NCI-H146 (cell line): Measurements from ENCODE around the gene ITFG1.
"Not testable (repeated sequence)": the region's sequence is repeated elsewhere in the genome, so short reads cannot be mapped to it uniquely, and the experiment has no call there.

ENCODE experiments used
- DNase-seq: peaks from one replicate; lab custom pipeline; 2025; lab: John Stamatoyannopoulos, UW

Gene ITFG1

DNA sequence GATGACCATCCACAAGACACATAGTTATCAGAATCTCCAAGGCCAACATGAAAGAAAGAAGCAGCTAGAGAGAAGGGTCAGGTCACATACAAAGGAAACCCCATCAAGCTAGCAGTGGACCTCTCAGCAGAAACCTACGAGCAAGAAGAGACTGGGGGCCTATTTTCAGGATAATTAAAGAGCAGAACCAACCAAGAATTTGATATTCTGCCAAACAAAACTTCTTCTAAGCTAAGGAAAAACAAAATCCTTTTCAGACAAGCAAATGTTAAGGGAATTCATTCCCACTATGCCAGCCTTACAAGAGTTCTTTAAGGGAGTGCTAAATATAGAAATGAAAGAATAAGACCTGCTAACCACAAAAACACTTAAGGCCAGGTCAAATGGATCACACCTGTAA is 47.8 kb downstream of the ITFG1 start:
- no peak for DNase-seq

DNA sequence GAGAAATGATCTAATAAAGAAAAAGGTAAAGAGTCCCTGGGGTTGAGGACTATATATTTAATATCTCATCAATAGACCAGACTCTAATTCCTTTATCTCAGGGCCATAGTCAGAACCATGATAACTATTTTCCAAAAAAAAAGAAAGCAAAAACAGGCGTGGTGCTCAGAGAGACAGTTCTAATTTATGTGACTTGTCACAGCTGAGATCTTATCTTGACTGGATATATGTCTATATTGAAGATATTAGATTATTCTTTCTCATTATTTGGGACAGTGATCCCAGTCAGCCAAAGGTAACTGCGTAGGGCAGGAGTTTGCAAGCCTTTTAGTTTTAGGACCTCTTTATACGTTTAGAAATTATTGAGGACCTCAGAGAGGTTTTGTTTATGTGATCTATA is 52.4 kb downstream of the ITFG1 start:
- DNase-seq = no peak

DNA sequence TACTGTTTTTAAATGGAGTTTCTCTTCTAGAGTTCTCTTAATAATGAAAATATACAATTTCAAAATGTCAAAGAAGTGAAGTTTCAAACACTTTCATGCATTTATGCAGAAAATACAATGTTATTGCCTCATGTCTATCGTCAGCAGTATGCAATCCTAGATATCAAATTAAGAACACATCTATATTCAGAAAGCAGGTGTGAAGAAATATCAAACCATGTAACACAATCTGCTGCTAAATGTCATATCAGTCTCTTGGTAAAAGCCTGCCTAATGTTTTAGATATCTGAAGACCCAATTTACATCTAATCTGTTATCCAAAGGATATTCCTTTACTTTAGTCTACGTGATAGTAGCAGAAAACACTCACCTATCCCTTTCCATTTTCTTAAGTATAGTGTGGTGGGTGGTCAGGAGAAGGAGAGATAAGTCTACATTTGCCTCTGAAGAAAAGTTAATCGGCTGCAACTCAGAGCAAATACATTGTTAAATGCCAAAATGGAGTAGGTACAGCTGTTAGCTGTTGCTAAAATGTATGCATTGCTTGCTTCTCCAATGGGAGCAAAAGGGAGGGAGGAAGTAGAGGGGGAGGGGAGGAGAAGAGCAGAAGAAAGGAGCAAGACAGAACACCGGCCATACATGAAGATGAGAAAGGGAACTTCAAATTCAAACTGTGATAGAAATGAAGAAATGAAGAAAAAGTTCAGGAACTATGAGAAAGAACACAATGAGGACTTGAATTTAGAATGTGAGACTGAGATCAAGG is 64.9 kb downstream of the ITFG1 start:
- DNase-seq = no peak

DNA sequence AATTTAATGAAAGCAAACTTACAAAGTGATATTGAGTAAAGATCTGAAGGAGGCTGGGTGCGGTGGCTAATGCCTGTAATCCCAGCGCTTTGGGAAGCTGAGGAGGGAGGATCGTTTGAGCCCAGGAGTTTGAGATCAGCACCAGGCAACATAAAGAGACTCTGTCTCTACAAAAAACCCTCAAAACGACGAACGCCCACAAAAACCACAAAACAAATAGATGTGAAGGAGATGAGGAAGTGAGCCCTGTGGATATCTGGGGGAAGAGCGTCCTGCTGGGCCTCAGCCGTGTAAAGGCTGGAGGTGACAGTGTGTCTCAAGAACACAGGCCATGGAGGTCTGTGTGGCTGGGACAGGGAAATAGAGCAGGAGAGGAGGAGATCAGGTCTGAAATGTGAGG is 68.8 kb downstream of the ITFG1 start:
- DNase-seq = no peak

DNA sequence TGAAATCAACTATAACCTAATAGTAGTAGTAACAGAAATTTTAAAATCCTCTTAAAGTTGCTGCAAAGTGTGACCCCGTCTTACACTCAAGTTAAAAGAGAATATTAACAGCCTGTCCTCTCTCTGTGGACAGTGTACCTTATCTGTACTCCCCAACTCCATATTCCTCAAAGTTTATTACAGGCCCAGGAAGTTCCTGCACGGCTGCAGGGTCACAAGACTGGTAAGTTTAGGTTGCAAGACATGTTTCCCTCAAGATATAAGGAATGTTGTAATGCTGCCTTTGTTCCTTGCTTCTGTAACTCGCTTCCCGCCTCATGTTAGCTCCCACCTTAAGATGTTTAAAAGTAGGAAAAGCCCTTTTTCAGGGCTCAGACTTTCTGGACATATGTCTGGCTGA is 72.2 kb downstream of the ITFG1 start:
- no peak for DNase-seq

DNA sequence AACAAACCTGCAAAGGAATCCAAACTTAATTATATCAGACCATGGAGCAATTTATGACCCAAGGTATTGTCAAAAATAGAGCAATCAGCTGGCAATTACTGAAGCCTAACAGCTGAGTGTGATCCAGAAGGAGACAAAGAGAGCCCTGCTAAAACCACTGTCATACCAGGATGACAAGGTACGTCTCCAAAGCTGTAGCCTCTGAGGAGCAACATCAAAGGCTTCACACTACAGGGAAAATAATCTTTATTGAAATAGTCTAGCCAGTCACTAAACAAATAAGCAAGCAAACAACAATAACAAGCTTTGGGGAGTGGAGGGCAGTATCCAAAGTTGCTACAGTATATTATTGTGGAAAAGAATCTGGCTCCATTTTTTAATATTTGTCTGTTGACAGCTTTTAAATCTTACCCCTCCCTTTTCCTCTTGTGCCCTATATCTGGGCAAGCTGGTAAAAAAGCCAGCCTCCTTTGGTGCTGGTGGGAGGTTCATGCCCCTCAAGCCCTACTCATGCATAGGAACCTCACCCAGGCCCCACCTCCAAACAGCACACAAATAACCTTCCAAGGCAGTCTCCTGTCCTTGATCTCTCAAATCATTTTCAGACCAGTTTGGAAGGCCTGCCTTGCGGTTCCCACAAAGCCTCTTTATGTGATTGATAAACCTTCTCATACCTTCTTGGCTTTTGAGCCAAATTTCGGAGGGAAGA is 73.7 kb downstream of the ITFG1 start:
- no peak for DNase-seq

DNA sequence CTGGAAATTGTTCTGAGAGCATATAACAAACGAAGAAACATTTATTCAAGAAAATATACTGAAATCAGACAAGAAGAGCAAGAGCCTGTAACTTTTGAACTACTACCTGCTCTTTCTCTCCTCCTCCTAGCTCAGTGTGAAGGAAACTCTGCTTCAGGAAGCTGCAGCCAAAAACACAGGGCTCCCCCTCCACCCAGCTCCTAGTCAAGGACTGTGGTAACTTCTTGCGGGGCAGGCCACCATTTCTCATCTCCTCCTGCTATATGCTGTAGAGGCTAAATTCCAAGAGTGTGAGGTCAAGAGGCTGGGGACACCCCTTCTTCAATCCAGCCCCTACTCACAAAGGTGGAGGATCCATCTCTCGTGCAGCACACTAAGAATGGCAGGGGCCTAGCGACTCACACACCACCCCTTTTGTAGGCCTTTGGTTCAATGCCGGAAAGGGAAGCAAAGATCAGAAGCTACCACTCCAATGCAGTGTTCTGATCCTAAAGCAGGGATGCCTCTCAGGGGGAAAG is 74.6 kb downstream of the ITFG1 start:
- DNase-seq = no peak

DNA sequence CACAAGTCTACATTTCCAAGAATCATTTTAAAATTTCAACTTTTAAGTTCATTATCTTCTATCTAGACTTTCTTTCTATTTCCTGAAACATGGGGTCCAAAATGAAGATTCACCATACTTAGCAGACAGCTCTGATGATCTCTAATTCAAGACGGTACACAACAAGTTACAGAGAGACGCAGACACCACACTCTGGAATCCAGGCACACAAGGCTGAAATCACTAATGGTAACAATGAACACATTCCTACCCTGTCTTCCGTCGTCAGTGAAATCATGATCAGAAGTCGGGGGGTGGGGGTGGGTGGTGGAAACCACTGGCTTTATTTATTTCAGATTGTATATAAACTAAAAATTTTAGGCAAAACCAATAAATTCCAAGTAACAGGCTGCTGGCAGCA is 78.5 kb downstream of the ITFG1 start:
- no peak for DNase-seq

DNA sequence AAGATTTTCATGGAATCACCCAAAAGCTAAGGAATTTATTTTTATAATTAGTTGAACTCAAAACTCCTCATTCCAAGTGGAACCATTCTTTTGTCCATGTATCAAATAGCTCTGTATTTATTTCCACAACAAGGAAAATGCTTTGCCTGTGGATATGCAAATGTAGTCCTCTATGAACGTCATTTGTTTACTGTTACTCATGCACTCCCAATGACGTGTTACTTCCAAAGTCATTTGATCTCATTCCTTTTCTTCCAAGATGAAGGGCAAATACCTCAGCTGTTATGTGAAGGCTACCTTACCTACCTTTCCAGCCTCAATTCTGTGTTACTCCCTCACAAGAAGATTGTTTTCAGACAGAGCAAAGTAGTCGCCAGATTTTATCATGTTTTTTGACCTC is 83.7 kb downstream of the ITFG1 start:
- no peak for DNase-seq

DNA sequence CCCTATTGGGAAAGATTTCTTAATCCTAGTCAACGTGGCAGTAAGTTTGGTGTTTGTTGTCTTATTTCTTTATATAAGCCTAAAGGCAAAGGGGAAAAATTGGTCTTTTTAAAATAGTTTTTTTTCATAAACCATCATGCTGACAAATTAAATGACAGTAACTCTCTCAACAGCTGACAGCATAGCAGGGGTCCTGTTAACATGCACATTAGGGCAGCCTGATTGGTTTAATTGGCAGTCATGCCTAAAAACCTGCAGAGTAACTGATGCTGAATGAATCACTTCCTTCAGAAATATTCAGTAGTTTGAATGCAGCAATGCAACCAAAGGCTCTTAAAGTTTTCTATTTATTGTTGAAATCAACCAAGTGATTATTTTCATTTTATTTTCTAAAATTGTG is 85.4 kb downstream of the ITFG1 start:
- peak; percentile 3 for DNase-seq

DNA sequence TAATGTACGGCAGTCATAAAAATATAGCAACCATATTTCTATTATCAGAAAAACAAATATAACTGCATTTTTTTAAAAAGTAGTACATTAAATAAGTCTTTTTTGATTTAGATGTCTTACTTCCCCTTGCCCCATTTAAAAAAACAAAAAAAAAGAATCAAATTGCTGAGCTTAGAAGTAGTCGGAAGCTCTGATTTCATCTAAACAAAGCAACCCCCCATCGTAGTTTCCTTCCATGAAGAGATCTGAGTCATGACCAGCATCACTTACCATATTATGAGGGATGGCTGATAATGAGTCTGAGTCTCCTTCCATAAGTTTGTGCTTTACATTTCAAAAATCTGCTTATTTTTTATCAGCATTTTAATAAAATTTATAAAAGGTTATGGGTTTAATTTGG is 86.2 kb downstream of the ITFG1 start:
- DNase-seq = no peak

DNA sequence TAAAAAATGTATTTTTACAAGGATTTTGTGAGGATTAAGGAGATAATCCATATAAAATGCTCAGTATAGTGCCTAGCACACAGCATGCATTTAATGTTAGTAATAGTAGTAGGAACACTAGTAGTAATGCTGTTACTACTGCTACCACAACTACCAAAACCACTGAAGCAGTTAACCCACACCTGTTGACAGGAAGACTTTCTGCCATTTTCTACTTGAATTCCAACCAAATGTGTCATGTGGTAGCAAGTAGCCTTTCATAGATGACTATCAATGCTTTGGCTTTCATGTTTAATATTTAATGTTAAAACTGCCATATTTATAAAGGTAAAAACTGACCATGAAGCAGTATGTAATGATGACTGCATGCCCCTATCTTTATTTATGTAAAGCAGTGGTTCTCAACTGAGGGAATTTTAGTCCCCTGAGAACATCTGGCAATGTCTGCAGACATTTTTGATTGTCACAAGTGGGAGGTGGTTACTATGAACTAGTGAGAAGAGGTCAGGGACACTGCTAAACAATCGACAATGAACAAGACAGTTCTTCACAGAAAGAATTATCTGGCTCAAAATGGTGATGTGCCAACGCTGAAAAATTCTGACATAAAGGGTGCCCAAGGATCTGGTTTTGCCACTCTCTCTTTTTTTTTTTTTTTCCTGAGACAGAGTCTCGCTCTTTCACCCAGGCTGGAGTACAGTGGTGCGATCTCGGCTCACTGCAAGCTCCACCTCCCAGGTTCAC is 89.4 kb downstream of the ITFG1 start:
- no peak for DNase-seq

DNA sequence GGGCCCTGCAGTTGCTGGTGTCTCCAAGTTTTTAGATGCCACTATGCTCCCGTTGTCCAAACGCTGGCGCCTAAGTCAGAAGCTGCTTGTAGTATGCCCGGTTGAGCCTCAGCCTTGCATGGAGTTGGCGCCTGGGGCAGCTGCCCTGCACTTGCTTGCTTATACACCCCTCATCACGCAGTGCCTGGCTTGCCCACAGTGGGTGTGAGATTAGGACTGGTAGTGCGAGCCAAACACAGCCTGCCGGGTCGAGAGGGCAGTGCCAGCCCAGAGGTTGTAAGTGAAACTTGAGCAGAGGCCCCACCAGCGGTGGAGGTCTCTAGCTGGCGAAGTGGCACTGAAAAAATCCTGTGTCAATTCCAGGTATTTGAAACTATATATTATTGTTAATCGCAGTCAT is 90.3 kb downstream of the ITFG1 start:
- DNase-seq = no peak

DNA sequence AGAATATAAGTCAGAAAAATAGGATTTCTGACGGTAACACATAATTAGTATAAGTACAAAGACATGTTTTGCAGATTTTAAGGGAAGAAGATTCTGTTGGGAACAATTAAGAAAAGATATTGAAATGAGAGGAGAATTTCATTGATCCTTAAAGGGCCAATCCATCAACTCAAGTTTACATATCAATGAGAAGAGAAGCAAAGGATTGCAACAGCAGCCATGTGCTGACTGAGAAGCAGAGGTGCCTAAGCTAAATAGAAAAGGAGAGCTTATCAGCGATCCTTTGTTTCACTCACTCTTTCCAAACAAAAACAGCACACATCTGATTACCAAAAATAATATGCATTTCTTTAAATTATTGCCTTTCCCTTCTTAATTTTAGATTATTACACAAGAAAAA is 94.6 kb downstream of the ITFG1 start:
- no peak for DNase-seq

DNA sequence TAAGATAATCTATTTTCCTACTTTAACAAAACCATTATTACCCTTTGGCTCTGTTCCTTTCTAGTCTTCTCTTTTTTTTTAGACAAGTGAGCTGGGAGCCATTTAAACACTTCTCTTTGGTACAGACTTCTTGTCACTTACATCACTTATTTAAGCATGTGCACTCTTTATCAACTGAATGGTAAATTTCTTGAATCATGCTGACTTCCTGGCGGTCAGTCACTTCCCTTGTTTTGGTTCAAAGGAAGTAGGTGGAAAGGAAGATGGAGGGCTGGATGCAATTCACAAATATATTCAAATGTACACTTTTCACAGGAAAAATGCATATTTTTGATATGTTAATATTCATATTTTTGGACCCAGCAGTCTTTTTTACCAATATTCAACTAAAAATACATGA is 97.1 kb downstream of the ITFG1 start:
- DNase-seq = no peak

DNA sequence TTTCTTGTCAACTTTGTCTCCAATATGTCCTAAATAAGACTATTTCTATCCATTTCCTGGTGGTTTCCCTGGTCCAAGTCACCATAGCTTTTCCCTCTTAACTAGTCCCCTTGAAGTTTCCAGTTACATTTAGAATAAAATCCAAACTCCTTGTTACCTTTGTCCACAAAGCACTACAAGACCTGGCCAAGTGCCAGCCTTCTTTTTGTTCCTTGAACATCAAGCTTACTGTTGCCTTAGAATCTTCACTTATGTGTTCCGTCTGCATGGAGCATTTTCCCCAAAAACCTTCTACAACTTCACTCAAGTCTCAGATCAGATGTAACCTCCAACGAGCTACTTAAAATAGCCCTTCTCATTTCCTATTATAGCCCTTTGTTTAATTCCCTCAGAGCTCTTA is 101.4 kb downstream of the ITFG1 start:
- no peak for DNase-seq

DNA sequence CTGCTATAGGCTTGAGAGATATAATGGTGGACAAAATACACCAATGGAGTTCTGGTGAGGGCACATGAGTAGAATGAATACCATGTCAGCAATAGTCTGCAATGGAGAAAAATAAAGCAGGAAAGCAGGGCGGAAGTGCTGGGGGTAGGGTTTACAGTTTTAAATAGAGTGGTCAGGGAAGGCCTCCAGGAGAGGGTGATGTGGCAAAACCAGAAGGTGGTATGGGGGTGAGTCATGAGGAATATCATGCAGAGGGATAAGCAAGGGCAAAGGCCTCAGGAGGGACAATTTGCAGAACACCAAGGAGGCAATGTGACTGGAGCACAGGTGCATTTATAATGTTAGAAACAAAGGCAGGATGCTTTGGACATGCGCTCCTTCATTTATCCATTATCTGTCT is 102.0 kb downstream of the ITFG1 start:
- no peak for DNase-seq

DNA sequence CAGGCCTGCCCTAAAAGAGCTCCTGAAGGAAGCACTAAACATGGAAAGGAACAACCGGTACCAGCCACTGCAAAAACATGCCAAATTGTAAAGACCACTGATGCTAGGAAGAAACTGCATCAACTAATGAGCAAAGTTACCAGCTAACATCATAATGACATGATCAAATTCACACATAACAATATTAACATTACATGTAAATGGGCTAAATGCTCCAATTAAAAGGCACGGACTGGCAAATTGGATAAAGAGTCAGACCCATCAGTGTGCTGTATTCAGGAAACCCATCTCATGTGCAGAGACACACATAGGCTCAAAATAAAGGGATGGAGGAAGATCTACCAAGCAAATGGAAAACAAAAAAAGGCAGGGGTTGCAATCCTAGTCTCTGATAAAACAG is 111.8 kb downstream of the ITFG1 start:
- DNase-seq = not testable (repeated sequence)

DNA sequence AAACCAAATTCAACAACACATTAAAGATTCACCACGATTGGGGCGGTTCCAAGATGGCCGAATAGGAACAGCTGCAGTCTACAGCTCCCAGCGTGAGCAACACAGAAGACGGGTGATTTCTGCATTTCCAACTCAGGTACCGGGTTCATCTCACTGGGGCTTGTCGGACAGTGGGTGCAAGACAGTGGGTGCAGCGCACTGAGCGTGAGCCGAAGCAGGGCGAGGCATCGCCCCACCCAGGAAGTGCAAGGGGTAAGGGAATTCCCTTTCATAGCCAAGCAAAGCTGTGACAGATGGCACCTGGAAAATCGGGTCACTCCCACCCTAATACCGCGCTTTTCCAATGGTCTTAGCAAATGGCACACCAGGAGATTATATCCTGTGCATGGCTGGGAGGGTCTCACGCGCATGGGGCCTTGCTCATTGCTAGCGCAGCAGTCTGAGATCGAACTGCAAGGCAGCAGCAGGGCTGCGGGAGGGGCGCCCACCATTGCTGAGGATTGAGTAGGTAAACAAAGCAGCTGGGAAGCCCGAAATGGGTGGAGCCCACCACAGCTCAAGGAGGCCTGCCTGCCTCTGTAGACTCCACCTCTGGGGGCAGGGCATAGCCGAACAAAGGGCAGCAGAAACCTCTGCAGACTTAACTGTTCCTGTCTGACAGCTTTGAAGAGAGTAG is 113.7 kb downstream of the ITFG1 start:
- not testable (repeated sequence) for DNase-seq

DNA sequence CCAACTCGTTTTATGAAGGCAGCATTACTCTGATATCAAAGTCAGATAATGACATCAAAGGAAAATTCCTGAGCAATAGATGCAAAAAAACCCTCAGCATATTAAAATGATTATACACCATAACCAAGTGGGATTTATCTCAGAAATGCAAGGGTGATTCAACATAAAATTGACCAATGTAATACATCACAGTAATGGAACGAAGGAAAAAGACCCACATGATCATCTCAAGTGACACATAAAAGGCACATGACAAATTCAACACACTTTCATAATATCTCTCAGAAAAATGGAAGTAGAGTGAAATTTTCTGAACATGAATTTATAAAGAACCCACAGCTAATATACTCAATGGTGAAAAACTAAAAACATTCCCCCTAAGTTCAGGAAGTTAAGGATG is 118.8 kb downstream of the ITFG1 start:
- no peak for DNase-seq

DNA sequence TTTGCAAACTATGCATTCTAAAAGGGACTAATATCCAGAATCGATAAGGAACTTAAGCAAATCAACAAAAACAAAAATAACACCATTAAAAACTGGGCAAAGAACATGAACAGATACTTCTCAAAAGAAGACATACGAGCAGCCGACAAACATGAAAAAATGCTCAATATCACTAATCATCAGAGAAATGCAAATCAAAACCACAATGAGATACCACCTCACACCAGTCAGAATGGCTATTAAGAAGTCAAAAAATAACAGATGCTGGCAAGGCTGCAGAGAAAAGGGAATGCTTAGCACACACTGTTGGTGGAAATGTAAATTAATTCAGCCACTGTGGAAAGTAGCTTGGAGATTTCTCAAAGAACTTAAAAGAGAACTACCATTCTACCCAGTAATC is 130.3 kb downstream of the ITFG1 start:
- not testable (repeated sequence) for DNase-seq

DNA sequence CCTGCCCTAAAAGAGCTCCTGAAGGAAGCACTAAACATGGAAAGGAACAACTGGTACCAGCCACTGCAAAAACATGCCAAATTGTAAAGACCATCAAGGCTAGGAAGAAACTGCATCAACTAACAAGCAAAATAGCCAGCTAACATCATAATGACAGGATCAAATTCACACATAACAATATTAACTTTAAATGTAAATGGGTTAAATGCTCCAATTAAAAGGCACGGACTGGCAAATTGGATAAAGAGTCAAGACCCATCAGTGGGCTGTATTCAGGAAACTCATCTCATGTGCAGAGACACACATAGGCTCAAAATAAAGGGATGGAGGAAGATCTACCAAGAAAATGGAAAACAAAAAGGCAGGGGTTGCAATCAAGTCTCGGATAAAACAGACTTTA is 136.6 kb downstream of the ITFG1 start:
- DNase-seq = not testable (repeated sequence)
